ENCODE data around the gene MAF. TPM values are rescaled to one million over a fixed set of nuclear protein-coding genes. Genes with fewer than 3 reads are reported as not detected.

MAF gene
- total RNA-seq, 1 donor from 2014 or later, result 19.6 TPM

- intact Hi-C loops (cut with DNase I), result no loop called here
- DNase-seq (ENCODE audit: missing footprints), result no peak
- no peak for ATAC-seq
Measured at GRCh38 chr16:79618692-79619050, 18.1 kb upstream of the MAF start.

GRCh38 chr16:79618041-79618691, 17.6 kb upstream of the MAF start:
- intact Hi-C loops (cut with DNase I), result no loop called here
- no peak for ATAC-seq
- DNase-seq (ENCODE audit: missing footprints), result no peak

- DNase-seq (ENCODE audit: missing footprints) (no peak), ATAC-seq (no peak)
- intact Hi-C loops (cut with DNase I), result loop anchor here (5.0 kb wide), 1 partner anchor 1391 kb away; no protein-coding TSS in a partner anchor
Measured at GRCh38 chr16:79613009-79613408, 12.5 kb upstream of the MAF start.

- DNase-seq (ENCODE audit: missing footprints), result no peak
- intact Hi-C loops (cut with DNase I), result loop anchor here (5.0 kb wide), 1 partner anchor 1390 kb away; no protein-coding TSS in a partner anchor
- no peak for ATAC-seq
Measured at GRCh38 chr16:79612207-79612606, 11.7 kb upstream of the MAF start.

GRCh38 chr16:79610771-79611170, 10.2 kb upstream of the MAF start:
- DNase-seq (ENCODE audit: missing footprints) (no peak), ATAC-seq (no peak)
- intact Hi-C loops (cut with DNase I), result loop anchor here (5.0 kb wide), 1 partner anchor 1388 kb away; no protein-coding TSS in a partner anchor

- ATAC-seq (no peak), DNase-seq (ENCODE audit: missing footprints) (no peak)
- intact Hi-C loops (cut with DNase I), result loop anchor here (5.0 to 10.0 kb wide), 2 partner anchors 615 to 1388 kb away; no protein-coding TSS in a partner anchor
Measured at GRCh38 chr16:79609861-79610260, 9.3 kb upstream of the MAF start.

GRCh38 chr16:79608976-79609375, 8.4 kb upstream of the MAF start:
- intact Hi-C loops (cut with DNase I), result loop anchor here (10.0 kb wide), 1 partner anchor 614 kb away; no protein-coding TSS in a partner anchor
- DNase-seq (ENCODE audit: missing footprints) (no peak), ATAC-seq (no peak)

- ATAC-seq, result peak; percentile 76
- intact Hi-C loops (cut with DNase I), result loop anchor here (10.0 kb wide), 1 partner anchor 613 kb away; no protein-coding TSS in a partner anchor
- DNase-seq (ENCODE audit: missing footprints), result no peak
Measured at GRCh38 chr16:79607587-79607986, 7.0 kb upstream of the MAF start.

GRCh38 chr16:79605999-79606398, 5.5 kb upstream of the MAF start:
- ATAC-seq (no peak), DNase-seq (ENCODE audit: missing footprints) (no peak)
- intact Hi-C loops (cut with DNase I), result loop anchor here (10.0 kb wide), 1 partner anchor 611 kb away; no protein-coding TSS in a partner anchor

- DNase-seq (ENCODE audit: missing footprints) (no peak), ATAC-seq (no peak)
- intact Hi-C loops (cut with DNase I), result loop anchor here (5.0 to 10.0 kb wide), 6 partner anchors 164 to 831 kb away; no protein-coding TSS in a partner anchor
Measured at GRCh38 chr16:79603055-79603454, 2.5 kb upstream of the MAF start.

GRCh38 chr16:79602628-79603014, 2.1 kb upstream of the MAF start:
- ATAC-seq (no peak), DNase-seq (ENCODE audit: missing footprints) (no peak)
- intact Hi-C loops (cut with DNase I), result loop anchor here (5.0 to 10.0 kb wide), 6 partner anchors 165 to 830 kb away; no protein-coding TSS in a partner anchor

- peak; percentile 33 for ATAC-seq
- DNase-seq (ENCODE audit: missing footprints), result no peak
- intact Hi-C loops (cut with DNase I), result loop anchor here (2.0 to 10.0 kb wide), 8 partner anchors 59 to 1099 kb away; no protein-coding TSS in a partner anchor
Measured at GRCh38 chr16:79601931-79602627, 1.5 kb upstream of the MAF start.

GRCh38 chr16:79601092-79601930, 774 bp upstream of the MAF start:
- intact Hi-C loops (cut with DNase I), result loop anchor here (2.0 to 10.0 kb wide), 8 partner anchors 59 to 1099 kb away; no protein-coding TSS in a partner anchor
- peak; percentile 55 for ATAC-seq
- DNase-seq (ENCODE audit: missing footprints), result peak; percentile 78

GRCh38 chr16:79599837-79600637, 500 bp downstream of the MAF start:
- DNase-seq (ENCODE audit: missing footprints), result peak; percentile 88
- ATAC-seq, result peak; percentile 53
- intact Hi-C loops (cut with DNase I), result loop anchor here (2.0 to 10.0 kb wide), 10 partner anchors 57 to 1478 kb away; no protein-coding TSS in a partner anchor

GRCh38 chr16:79599256-79599836, 1.2 kb downstream of the MAF start:
- intact Hi-C loops (cut with DNase I), result loop anchor here (5.0 to 10.0 kb wide), 2 partner anchors 235 to 1477 kb away; no protein-coding TSS in a partner anchor
- ATAC-seq (no peak), DNase-seq (ENCODE audit: missing footprints) (peak; percentile 70)

GRCh38 chr16:79598348-79599181, 2.0 kb downstream of the MAF start:
- ATAC-seq (peak; percentile 24), DNase-seq (ENCODE audit: missing footprints) (peak; percentile 75)
- intact Hi-C loops (cut with DNase I), result loop anchor here (5.0 to 10.0 kb wide), 2 partner anchors 234 to 1476 kb away; no protein-coding TSS in a partner anchor

- ATAC-seq (no peak), DNase-seq (ENCODE audit: missing footprints) (no peak)
- intact Hi-C loops (cut with DNase I), result loop anchor here (5.0 to 10.0 kb wide), 2 partner anchors 233 to 1476 kb away; no protein-coding TSS in a partner anchor
Measured at GRCh38 chr16:79598063-79598347, 2.5 kb downstream of the MAF start.
